NCI-H2196 (cell line): Measurements from ENCODE around the gene KRTAP29-1.
A peak's percentile ranks its signal among the peaks of the same experiment; 100 is the strongest.
"Not testable (repeated sequence)": the region's sequence is repeated elsewhere in the genome, so short reads cannot be mapped to it uniquely, and the experiment has no call there.

ENCODE experiments used
- DNase-seq: peaks from one replicate; lab custom pipeline; 2025; ENCODE audit not compliant: unreplicated experiment; lab: John Stamatoyannopoulos, UW

The KRTAP29-1 gene

GRCh38 chr17:41301916-41302901, at the start of gene KRTAP29-1:
Gene KRTAP29-1, minus strand, starts transcription at chr17:41302851. Its CDS starts 0 bp downstream, at chr17:41302851.
- DNase-seq = no peak

- no peak for DNase-seq
Measured at GRCh38 chr17:41351177-41351576, 48.5 kb upstream of the KRTAP29-1 start.

GRCh38 chr17:41350381-41350878, 47.8 kb upstream of the KRTAP29-1 start, which contains the start of gene KRT33A:
Gene KRT33A, minus strand, starts transcription at chr17:41350828. Its CDS starts 61 bp downstream, at chr17:41350767.
- not testable (repeated sequence) for DNase-seq

- DNase-seq = no peak
Measured at GRCh38 chr17:41347869-41348760, 45.5 kb upstream of the KRTAP29-1 start.

GRCh38 chr17:41346421-41346820, 43.8 kb upstream of the KRTAP29-1 start:
- DNase-seq = not testable (repeated sequence)

- no peak for DNase-seq
Measured at GRCh38 chr17:41345992-41346391, 43.3 kb upstream of the KRTAP29-1 start.

GRCh38 chr17:41343029-41343428, 40.4 kb upstream of the KRTAP29-1 start:
- no peak for DNase-seq

GRCh38 chr17:41340934-41341861, 38.5 kb upstream of the KRTAP29-1 start:
- DNase-seq = no peak

- no peak for DNase-seq
Measured at GRCh38 chr17:41340494-41340893, 37.8 kb upstream of the KRTAP29-1 start.

- no peak for DNase-seq
Measured at GRCh38 chr17:41339571-41340172, 37.0 kb upstream of the KRTAP29-1 start.

- DNase-seq = no peak
Measured at GRCh38 chr17:41338961-41339485, 36.4 kb upstream of the KRTAP29-1 start.

- DNase-seq = no peak
Measured at GRCh38 chr17:41335747-41336146, 33.1 kb upstream of the KRTAP29-1 start.

GRCh38 chr17:41334385-41335305, 32.0 kb upstream of the KRTAP29-1 start:
- no peak for DNase-seq

GRCh38 chr17:41333836-41334235, 31.2 kb upstream of the KRTAP29-1 start:
- no peak for DNase-seq

GRCh38 chr17:41333098-41333497, 30.4 kb upstream of the KRTAP29-1 start:
- no peak for DNase-seq

- DNase-seq = no peak
Measured at GRCh38 chr17:41332239-41332638, 29.6 kb upstream of the KRTAP29-1 start.

GRCh38 chr17:41331606-41332005, 29.0 kb upstream of the KRTAP29-1 start:
- no peak for DNase-seq

GRCh38 chr17:41329279-41329948, 26.8 kb upstream of the KRTAP29-1 start:
- DNase-seq = peak; percentile 17
